H1 (cell line): ENCODE measurements around the gene CCN6. TPM values are rescaled to one million over a fixed set of nuclear protein-coding genes. Genes with fewer than 3 reads are reported as not detected.

Experiments used
- BRCA1 ChIP-seq: IDR thresholded peaks from 2 replicates; pipeline ENCODE4 v1.6.1; 2012; ENCODE audit warnings: low read depth, low read length, improper control_type of control experiment
- GABPA ChIP-seq: IDR thresholded peaks from 2 replicates; pipeline ENCODE4 v1.6.1; 2011; ENCODE audit warnings: mild to moderate bottlenecking, low read length, moderate library complexity, borderline replicate concordance; ENCODE audit not compliant: insufficient read depth
- polyA plus RNA-seq, 7 experiments: library from polyadenylated mRNA; depleted of rRNA in 3 of 7; stranded (reverse) in 5 of 7; unstranded in 2 of 7; fragments of >200 nt in 5 of 7; fragments of 200-250 nt in 2 of 7; gene quantifications; 1 replicate in 5 of 7; 2 replicates in 1 of 7; 4 replicates in 1 of 7; pipeline versions ENCODE4 v1.2.1 to v1.2.3, GENCODE V29; 2011 to 2013; ENCODE audit warnings: missing spikeins in 2 of 7, mixed read lengths in 2 of 7
- total RNA-seq: library from RNA; stranded (reverse); fragmentation: NEBNext Ultra II Directional; extraction: Animal tissue kit (Norgen Biotek cat#: 25700); gene quantifications from 2 replicates; pipeline ENCODE4 v1.2.1, GENCODE V29; 2021

CCN6 gene
- total and polyA plus RNA-seq, 2 of the 8 experiments (the other 6 are each of a cell fraction or from before 2014, with no cell fraction given): not detected

DNA sequence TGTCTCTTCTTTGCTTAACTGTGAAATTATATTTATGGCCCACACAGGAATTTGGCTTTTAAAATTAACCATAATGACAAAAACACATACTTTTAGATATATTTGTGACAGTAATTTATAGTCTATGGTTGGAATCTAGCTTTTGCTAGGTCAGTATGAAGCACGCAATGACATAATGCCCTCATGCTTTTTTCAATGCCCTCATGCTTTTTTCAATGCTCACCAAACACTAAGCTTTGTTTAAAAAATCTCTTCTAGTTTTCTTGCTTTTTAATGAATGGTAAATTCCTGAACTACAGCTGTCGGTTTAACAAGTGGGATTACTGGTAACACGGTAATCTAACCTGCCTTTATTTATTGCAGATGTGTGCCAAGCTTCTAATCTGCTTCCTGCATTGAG lies 12.7 kb downstream of the CCN6 start (continued):
- TF ChIP-seq GABPA (no peak), BRCA1 (no peak)
